GM19035 (cell line): ENCODE results near the gene AFG1L.
"Not testable (repeated sequence)": the region's sequence is repeated elsewhere in the genome, so short reads cannot be mapped to it uniquely, and the experiment has no call there.

Experiments
- ATAC-seq: cut with Tn5 transposase; IDR thresholded peaks from one replicate; pipeline ENCODE4 v1.9.1; 2021; ENCODE audit not compliant: unreplicated experiment

Gene AFG1L

GRCh38 chr6:108407904-108408827 lies 113.3 kb downstream of the AFG1L start:
- ATAC-seq = no peak

GRCh38 chr6:108408861-108409260 lies 114.0 kb downstream of the AFG1L start:
- no peak for ATAC-seq

- ATAC-seq = not testable (repeated sequence)
Measured at GRCh38 chr6:108416047-108416833, 121.4 kb downstream of the AFG1L start.

- no peak for ATAC-seq
Measured at GRCh38 chr6:108417027-108417426, 122.2 kb downstream of the AFG1L start.

- no peak for ATAC-seq
Measured at GRCh38 chr6:108419474-108419873, 124.6 kb downstream of the AFG1L start.

GRCh38 chr6:108419934-108420609 lies 125.2 kb downstream of the AFG1L start:
- ATAC-seq = no peak

- ATAC-seq = no peak
Measured at GRCh38 chr6:108421366-108421765, 126.5 kb downstream of the AFG1L start.

- no peak for ATAC-seq
Measured at GRCh38 chr6:108423982-108424705, 129.3 kb downstream of the AFG1L start.

GRCh38 chr6:108425428-108425827 lies 130.6 kb downstream of the AFG1L start:
- no peak for ATAC-seq

- ATAC-seq = no peak
Measured at GRCh38 chr6:108432143-108432542, 137.3 kb downstream of the AFG1L start.

- no peak for ATAC-seq
Measured at GRCh38 chr6:108432792-108433191, 137.9 kb downstream of the AFG1L start.

GRCh38 chr6:108434222-108434621 lies 139.4 kb downstream of the AFG1L start:
- ATAC-seq = no peak

GRCh38 chr6:108435391-108435790 lies 140.5 kb downstream of the AFG1L start:
- no peak for ATAC-seq

GRCh38 chr6:108436771-108437170 lies 141.9 kb downstream of the AFG1L start:
- ATAC-seq = no peak

- no peak for ATAC-seq
Measured at GRCh38 chr6:108437821-108438220, 143.0 kb downstream of the AFG1L start.

- ATAC-seq = no peak
Measured at GRCh38 chr6:108438918-108439317, 144.1 kb downstream of the AFG1L start.

- ATAC-seq = no peak
Measured at GRCh38 chr6:108441141-108441540, 146.3 kb downstream of the AFG1L start.

- no peak for ATAC-seq
Measured at GRCh38 chr6:108442770-108443520, 148.1 kb downstream of the AFG1L start.

GRCh38 chr6:108446629-108447150 lies 151.8 kb downstream of the AFG1L start:
- ATAC-seq = no peak

GRCh38 chr6:108448481-108448880 lies 153.6 kb downstream of the AFG1L start:
- no peak for ATAC-seq
